Loucy (cell line): ENCODE results near the gene FNDC11.

Experiments
- H2AFZ ChIP-seq: fragments of 200-600 bp; sonication (generic); 2 replicates; pipeline ENCODE4 v1.6.0; 2016; ENCODE audit warnings: antibody characterized with exemption, mild to moderate bottlenecking, low read length, moderate library complexity
- H3F3A ChIP-seq: fragments of 200-600 bp; 2 replicates; pipeline ENCODE4 v1.6.0; 2016; ENCODE audit warnings: antibody characterized with exemption, low read depth, mild to moderate bottlenecking
- H3K27me3 ChIP-seq: fragments of 200-600 bp; sonication (generic); 2 replicates; pipeline ENCODE4 v1.6.1; 2014; ENCODE audit warnings: low read length, mild to moderate bottlenecking; ENCODE audit not compliant: insufficient read depth, poor library complexity, severe bottlenecking
- H3K36me3 ChIP-seq: fragments of 200-600 bp; sonication (generic); 2 replicates; pipeline ENCODE4 v1.6.1; 2016; ENCODE audit warnings: low read length; ENCODE audit not compliant: insufficient read depth
- H3K4me1 ChIP-seq: fragments of 200-600 bp; sonication (generic); 2 replicates; pipeline ENCODE4 v1.5.1; 2014; ENCODE audit warnings: low read length, mild to moderate bottlenecking; ENCODE audit not compliant: insufficient read depth, poor library complexity, severe bottlenecking
- H3K4me2 ChIP-seq: fragments of 200-600 bp; sonication (generic); 2 replicates; pipeline ENCODE4 v1.6.0; 2014; ENCODE audit warnings: antibody characterized with exemption, low read length, low read depth, mild to moderate bottlenecking; ENCODE audit not compliant: poor library complexity, severe bottlenecking
- H3K4me3 ChIP-seq: fragments of 200-600 bp; sonication (generic); 2 replicates; pipeline ENCODE4 v1.5.1; 2014; ENCODE audit warnings: low read length, mild to moderate bottlenecking, mixed read lengths; ENCODE audit not compliant: poor library complexity, severe bottlenecking
- H3K79me2 ChIP-seq: fragments of 200-600 bp; sonication (generic); 2 replicates; pipeline ENCODE4 v1.6.1; 2014; ENCODE audit warnings: low read length; ENCODE audit not compliant: insufficient read depth
- H3K9ac ChIP-seq: fragments of 200-600 bp; sonication (generic); 2 replicates; pipeline ENCODE4 v1.6.0; 2014; ENCODE audit warnings: mild to moderate bottlenecking, low read depth, low read length, moderate library complexity; ENCODE audit not compliant: poor library complexity, severe bottlenecking
- H3K9me2 ChIP-seq: fragments of 200-600 bp; sonication (generic); replicated peaks from 2 replicates; pipeline ENCODE4 v1.6.1; 2016; ENCODE audit warnings: low read depth, low read length, mixed read lengths
- H3K9me3 ChIP-seq: fragments of 200-600 bp; sonication (generic); 2 replicates; pipeline ENCODE4 v1.6.1; 2014; ENCODE audit warnings: mild to moderate bottlenecking, antibody characterized with exemption, low read length, low read depth; ENCODE audit not compliant: insufficient read depth
- H4K20me1 ChIP-seq: fragments of 200-600 bp; sonication (generic); 2 replicates; pipeline ENCODE4 v1.6.0; 2014; ENCODE audit warnings: antibody characterized with exemption, low read length, mild to moderate bottlenecking; ENCODE audit not compliant: insufficient read depth, poor library complexity, severe bottlenecking
- EZH2phosphoT487 ChIP-seq: fragments of 200-600 bp; IDR thresholded peaks from 2 replicates; pipeline ENCODE4 v1.6.1; 2018; ENCODE audit warnings: antibody characterized with exemption, mild to moderate bottlenecking, moderate library complexity, borderline replicate concordance
- TF ChIP-seq, protein P1 (sequence below): fragments of 200-600 bp; sonication (generic); conservative IDR thresholded peaks from 2 replicates; pipeline ENCODE4 v1.5.1; 2014; ENCODE audit warnings: mild to moderate bottlenecking, antibody characterized with exemption, low read length

Gene FNDC11

GRCh38 chr20:63517376-63518309 is 36.3 kb upstream of the FNDC11 start:
- Histone ChIP-seq H4K20me1 (peaks cover 17% of the 10 kb centered on the region), H3F3A (no peaks in the 10 kb centered on the region), H3K9ac (no peak overlapping the region), H3K79me2 (peaks cover 18% of the 10 kb centered on the region), H3K4me1 (peaks cover 27% of the 10 kb centered on the region), H3K4me3 (no peak overlapping the region), H3K9me2 (no peaks in the 10 kb centered on the region), H2AFZ (no peak overlapping the region), H3K36me3 (no peaks in the 10 kb centered on the region; the same call in 1 of the 2 replicates), H3K4me2 (no peak overlapping the region), H3K27me3 (no peaks in the 10 kb centered on the region), H3K9me3 (no peaks in the 10 kb centered on the region)
- no peak for TF ChIP-seq EZH2phosphoT487
- TF ChIP-seq, protein P1, sequence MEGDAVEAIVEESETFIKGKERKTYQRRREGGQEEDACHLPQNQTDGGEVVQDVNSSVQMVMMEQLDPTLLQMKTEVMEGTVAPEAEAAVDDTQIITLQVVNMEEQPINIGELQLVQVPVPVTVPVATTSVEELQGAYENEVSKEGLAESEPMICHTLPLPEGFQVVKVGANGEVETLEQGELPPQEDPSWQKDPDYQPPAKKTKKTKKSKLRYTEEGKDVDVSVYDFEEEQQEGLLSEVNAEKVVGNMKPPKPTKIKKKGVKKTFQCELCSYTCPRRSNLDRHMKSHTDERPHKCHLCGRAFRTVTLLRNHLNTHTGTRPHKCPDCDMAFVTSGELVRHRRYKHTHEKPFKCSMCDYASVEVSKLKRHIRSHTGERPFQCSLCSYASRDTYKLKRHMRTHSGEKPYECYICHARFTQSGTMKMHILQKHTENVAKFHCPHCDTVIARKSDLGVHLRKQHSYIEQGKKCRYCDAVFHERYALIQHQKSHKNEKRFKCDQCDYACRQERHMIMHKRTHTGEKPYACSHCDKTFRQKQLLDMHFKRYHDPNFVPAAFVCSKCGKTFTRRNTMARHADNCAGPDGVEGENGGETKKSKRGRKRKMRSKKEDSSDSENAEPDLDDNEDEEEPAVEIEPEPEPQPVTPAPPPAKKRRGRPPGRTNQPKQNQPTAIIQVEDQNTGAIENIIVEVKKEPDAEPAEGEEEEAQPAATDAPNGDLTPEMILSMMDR, result no peak

DNA sequence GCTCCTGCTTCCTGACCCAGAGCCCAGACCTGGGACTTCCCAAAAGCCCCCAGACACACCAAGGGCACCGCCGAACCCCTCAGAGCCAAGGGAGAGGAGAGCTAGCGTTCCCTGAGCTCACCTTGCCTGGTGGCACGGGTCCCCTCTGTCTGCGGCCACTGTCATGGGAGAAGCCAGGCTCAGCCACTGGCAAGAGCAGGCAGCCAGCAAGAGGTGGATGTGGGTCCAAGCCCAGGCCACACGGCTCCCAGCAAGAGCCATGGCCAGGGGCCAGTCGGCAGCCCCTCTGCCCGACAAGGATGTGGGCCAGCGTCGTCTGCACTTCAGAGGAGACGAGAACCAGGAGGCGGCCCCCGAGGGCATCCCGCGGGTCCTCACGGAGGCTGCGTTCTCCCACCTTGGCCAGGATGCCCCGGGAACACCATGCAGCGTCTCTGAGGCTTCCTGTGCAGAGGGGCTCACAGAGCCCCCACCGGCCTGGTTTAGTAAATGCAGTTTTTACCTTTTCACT is 35.6 kb upstream of the FNDC11 start:
- Histone ChIP-seq H3K79me2 (peaks cover 25% of the 10 kb centered on the region), H3F3A (no peaks in the 10 kb centered on the region), H3K4me2 (peak overlapping the region; percentile 73), H2AFZ (no peak overlapping the region), H3K27me3 (no peaks in the 10 kb centered on the region), H3K36me3 (no peaks in the 10 kb centered on the region; the same call in 1 of the 2 replicates), H3K9me2 (no peaks in the 10 kb centered on the region), H4K20me1 (peaks cover 24% of the 10 kb centered on the region), H3K9me3 (no peaks in the 10 kb centered on the region), H3K4me3 (peak overlapping the region; percentile 89), H3K9ac (no peak overlapping the region), H3K4me1 (peaks cover 27% of the 10 kb centered on the region)
- TF ChIP-seq, protein P1, result peak; percentile 50
- no peak for TF ChIP-seq EZH2phosphoT487

DNA sequence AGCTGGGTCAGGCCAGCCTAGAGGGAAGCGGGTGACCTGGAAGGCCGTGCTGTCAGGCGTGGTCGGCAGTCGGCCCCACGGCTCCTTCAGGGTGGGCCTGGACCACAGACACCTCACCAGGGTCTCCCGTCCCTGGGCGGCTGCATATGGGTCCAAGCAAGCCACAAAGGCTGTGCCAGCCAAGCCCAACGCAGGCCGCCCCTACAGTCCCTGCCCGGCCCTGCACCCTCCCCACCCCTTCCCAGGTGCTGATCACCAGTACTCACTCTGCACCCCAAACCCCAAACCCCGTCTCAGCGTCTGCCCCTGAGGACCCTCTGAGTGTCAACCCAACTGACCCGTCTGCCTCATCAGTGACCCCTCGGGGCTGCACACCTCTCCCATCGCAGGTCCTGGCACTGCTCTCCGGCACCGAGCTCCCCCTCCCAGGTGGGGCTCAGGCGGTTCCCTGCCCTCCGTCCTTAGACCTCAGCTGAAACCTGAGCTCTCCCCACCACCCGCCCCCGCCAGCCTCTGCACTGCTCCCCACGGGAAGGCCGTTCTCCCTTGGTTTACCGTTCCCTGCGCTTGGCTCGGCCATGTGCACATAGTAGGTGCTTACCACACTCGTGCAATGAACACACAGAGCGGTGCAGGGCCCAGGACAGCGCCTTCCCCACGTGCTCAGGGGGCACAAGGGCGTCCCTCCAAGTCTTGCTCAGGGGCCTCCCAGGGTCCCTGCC is 34.9 kb upstream of the FNDC11 start:
- H3K4me3 ChIP-seq, result peak overlapping the region; percentile 89
- H3F3A ChIP-seq, result no peaks in the 10 kb centered on the region
- H3K27me3 ChIP-seq, result no peaks in the 10 kb centered on the region
- H3K36me3 ChIP-seq, result no peaks in the 10 kb centered on the region; the same call in 1 of the 2 replicates
- H3K4me2 ChIP-seq, result peak overlapping the region; percentile 73
- H3K9me2 ChIP-seq, result no peaks in the 10 kb centered on the region
- TF ChIP-seq, protein P1, result no peak
- no peak for TF ChIP-seq EZH2phosphoT487
- H3K79me2 ChIP-seq, result peaks cover 26% of the 10 kb centered on the region
- H2AFZ ChIP-seq, result peak overlapping the region; percentile 96
- peak overlapping the region; percentile 87 for H3K9ac ChIP-seq
- peaks cover 27% of the 10 kb centered on the region for H4K20me1 ChIP-seq
- peaks cover 27% of the 10 kb centered on the region for H3K4me1 ChIP-seq
- no peaks in the 10 kb centered on the region for H3K9me3 ChIP-seq
